ENCODE data around the gene TSNAX. TPM values are rescaled to one million over a fixed set of nuclear protein-coding genes. Genes with fewer than 3 reads are reported as not detected.
A peak's percentile ranks its signal among the peaks of the same experiment; 100 is the strongest.

TSNAX gene
- total RNA-seq, 4 donors from 2014 or later = 17.9 to 25.3 (median 22.4) TPM

DNA sequence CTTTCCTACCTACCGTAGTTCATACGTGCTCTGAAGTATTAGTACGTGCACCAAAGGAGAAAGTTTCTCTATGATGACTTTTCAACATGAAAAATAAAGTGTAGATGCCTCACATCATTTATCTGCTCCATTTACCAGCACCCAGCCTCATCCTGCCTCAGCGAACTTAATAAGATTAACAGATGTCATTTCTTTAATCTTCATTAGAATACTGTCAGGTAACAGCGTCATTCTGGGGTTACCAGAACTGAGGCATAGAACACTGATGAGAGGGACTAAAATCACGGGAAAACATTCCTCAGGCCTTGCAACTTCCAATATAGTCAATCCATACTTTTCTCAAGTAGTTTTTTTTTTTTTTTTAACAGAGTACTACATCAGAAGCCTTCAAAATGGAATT, 54.9 kb downstream of the TSNAX start:
- WGBS, 2 donors = 91 to 92% methylated on average over 6 of the region's 6 CpGs
- H3K4me1 ChIP-seq = no peaks in the 10 kb centered on the region
- H3K36me3 ChIP-seq = no peaks in the 10 kb centered on the region
- no peak overlapping the region for H3K4me3 ChIP-seq
- DNase-seq (ENCODE audit: low spot score in 2 of 2) = no peak
- no peak overlapping the region for H3K27ac ChIP-seq
- H3K27me3 ChIP-seq = no peaks in the 10 kb centered on the region
- TF ChIP-seq POLR2A (IDR thresholded peaks at IDR 0.05) (no peak), EP300 (IDR thresholded peaks at IDR 0.05) (no peak)
- TF ChIP-seq, protein P1, sequence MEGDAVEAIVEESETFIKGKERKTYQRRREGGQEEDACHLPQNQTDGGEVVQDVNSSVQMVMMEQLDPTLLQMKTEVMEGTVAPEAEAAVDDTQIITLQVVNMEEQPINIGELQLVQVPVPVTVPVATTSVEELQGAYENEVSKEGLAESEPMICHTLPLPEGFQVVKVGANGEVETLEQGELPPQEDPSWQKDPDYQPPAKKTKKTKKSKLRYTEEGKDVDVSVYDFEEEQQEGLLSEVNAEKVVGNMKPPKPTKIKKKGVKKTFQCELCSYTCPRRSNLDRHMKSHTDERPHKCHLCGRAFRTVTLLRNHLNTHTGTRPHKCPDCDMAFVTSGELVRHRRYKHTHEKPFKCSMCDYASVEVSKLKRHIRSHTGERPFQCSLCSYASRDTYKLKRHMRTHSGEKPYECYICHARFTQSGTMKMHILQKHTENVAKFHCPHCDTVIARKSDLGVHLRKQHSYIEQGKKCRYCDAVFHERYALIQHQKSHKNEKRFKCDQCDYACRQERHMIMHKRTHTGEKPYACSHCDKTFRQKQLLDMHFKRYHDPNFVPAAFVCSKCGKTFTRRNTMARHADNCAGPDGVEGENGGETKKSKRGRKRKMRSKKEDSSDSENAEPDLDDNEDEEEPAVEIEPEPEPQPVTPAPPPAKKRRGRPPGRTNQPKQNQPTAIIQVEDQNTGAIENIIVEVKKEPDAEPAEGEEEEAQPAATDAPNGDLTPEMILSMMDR (IDR thresholded peaks at IDR 0.05) = no peak
- H3K9me3 ChIP-seq = no peaks in the 10 kb centered on the region

- no peaks in the 10 kb centered on the region for H3K36me3 ChIP-seq
- H3K27me3 ChIP-seq = no peaks in the 10 kb centered on the region
- no peaks in the 10 kb centered on the region for H3K4me1 ChIP-seq
- 33 to 36% methylated on average over 3 of the region's 3 CpGs for WGBS, 2 donors
- H3K4me3 ChIP-seq = no peak overlapping the region
- no peak for TF ChIP-seq POLR2A (IDR thresholded peaks at IDR 0.05)
- TF ChIP-seq, protein P1 (IDR thresholded peaks at IDR 0.05) = no peak
- no peak for TF ChIP-seq EP300 (IDR thresholded peaks at IDR 0.05)
- H3K9me3 ChIP-seq = no peaks in the 10 kb centered on the region
- no peak for DNase-seq (ENCODE audit: low spot score in 2 of 2)
- H3K27ac ChIP-seq = no peak overlapping the region
These were observed 55.6 kb downstream of the TSNAX start for GRCh38 chr1:231584117-231584516.

DNA sequence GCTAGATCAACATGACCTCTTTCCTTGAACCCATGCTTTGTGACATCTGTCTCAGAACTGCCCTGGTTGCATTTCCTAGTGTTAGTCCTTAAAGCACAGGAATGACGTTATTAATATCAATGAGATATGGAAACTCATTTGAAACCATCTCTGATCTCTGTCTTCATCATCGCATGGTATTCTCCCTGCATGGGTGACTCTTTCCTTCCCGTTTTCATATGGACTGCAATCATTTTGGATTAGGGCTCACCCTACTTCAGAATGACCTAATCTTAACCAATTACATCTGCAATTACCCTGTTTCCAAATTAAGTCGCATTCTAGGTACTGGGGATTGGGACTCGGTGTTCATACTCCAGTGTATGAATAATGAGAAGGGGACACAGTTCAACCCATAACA, 56.5 kb downstream of the TSNAX start:
- WGBS, 2 donors = 65 to 74% methylated on average over 5 of the region's 5 CpGs
- H3K36me3 ChIP-seq = no peaks in the 10 kb centered on the region
- no peak overlapping the region for H3K4me3 ChIP-seq
- TF ChIP-seq POLR2A (IDR thresholded peaks at IDR 0.05) = no peak
- TF ChIP-seq, protein P1 (IDR thresholded peaks at IDR 0.05) = no peak
- TF ChIP-seq EP300 (IDR thresholded peaks at IDR 0.05) = no peak
- DNase-seq (ENCODE audit: low spot score in 2 of 2) = no peak
- H3K4me1 ChIP-seq = no peaks in the 10 kb centered on the region
- H3K9me3 ChIP-seq = no peaks in the 10 kb centered on the region
- no peaks in the 10 kb centered on the region for H3K27me3 ChIP-seq
- no peak overlapping the region for H3K27ac ChIP-seq

DNA sequence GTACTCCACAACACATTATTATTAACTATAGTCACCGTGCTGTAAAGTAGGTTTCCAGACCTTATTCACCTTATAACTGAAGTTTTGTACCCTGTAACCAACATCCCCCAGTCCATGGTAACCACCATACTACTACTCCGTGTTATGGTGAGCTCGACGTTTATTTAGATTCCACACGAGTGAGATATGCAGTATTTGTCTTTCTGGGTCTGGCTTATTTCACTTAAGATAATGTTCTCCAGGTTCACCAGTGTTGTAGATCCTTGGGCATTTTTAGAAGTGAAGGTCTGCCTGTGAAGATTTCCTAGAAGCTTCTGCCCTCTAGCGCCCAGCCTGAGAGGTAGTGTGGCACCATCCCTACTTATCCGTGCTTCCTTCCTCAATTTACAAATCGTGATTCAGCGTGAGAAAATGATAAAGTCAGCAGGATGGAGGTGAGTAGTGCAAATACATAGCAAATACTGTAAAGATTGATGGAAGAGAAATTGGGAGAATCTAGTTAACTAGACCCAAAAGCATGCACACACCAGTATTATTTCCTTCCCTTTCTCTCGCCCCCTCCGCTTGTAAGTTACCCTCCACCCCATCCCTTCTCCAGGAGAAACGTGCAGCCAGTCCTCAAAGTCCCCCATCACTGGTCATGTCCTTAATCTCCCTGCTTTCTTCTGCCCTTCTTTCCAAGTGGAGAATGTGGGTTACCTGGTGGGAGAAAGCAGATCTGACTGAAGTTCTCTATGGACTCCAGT, 62.2 kb downstream of the TSNAX start:
- peak in 1 of 2 donors; percentile 44 for DNase-seq (ENCODE audit: low spot score in 2 of 2)
- Histone ChIP-seq H3K4me1 (peaks cover 0 to 9% (median 0%) of the 10 kb centered on the region in 4 donors), H3K36me3 (no peaks in the 10 kb centered on the region), H3K9me3 (no peaks in the 10 kb centered on the region), H3K27me3 (no peaks in the 10 kb centered on the region), H3K27ac (no peak overlapping the region), H3K4me3 (no peak overlapping the region)
- WGBS, 2 donors = 24 to 25% methylated on average over 12 of the region's 12 CpGs
- TF ChIP-seq POLR2A (IDR thresholded peaks at IDR 0.05) = no peak
- TF ChIP-seq, protein P1 (IDR thresholded peaks at IDR 0.05) = peak; percentile 55 to 72 (median 63)

DNA sequence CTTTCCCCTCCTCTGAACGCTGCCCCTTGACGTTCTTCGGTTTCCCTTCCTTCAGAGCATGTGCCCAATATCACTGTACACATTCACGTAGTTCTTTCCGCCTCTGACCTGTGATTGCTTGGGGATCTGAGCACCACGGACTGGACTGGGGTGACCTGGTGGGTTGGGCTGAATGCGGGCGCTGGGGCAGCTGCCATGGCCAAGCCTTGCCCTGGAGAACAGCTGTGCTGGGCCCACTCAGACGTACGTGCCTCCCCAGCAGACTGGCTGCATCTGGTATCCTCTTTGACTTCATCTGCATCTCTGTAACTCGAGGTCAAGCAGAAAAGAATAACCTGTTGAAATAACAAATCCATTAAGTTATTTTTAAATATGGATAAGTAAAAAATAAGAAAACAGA, 63.0 kb downstream of the TSNAX start:
- H3K9me3 ChIP-seq = no peaks in the 10 kb centered on the region
- no peak overlapping the region for H3K27ac ChIP-seq
- no peaks in the 10 kb centered on the region for H3K36me3 ChIP-seq
- no peaks in the 10 kb centered on the region for H3K27me3 ChIP-seq
- H3K4me1 ChIP-seq = peaks cover 0 to 17% (median 0%) of the 10 kb centered on the region in 4 donors
- H3K4me3 ChIP-seq = no peak overlapping the region
- no peak for DNase-seq (ENCODE audit: low spot score in 2 of 2)
- TF ChIP-seq, protein P1 (IDR thresholded peaks at IDR 0.05) = no peak
- TF ChIP-seq POLR2A (IDR thresholded peaks at IDR 0.05) (no peak), EP300 (IDR thresholded peaks at IDR 0.05) (no peak)
- WGBS, 2 donors = 68% methylated on average over 11 of the region's 11 CpGs
